DOHH2 (cell line): ENCODE results near the gene PTGES3L.

Source experiments
- CTCF ChIP-seq: fragments of 200-600 bp; sonication (generic); IDR thresholded peaks from one replicate; pipeline ENCODE4 v1.5.1; 2014; ENCODE audit warnings: antibody characterized with exemption, mild to moderate bottlenecking, low read depth, low read length; ENCODE audit not compliant: poor library complexity, severe bottlenecking
- EZH2phosphoT487 ChIP-seq: fragments of 200-600 bp; sonication (generic); IDR thresholded peaks from 2 replicates; pipeline ENCODE4 v1.6.1; 2017; ENCODE audit warnings: borderline replicate concordance, mild to moderate bottlenecking, antibody characterized with exemption, low read length, moderate library complexity, mixed read lengths

- TF ChIP-seq CTCF (no peak), EZH2phosphoT487 (no peak)
Measured at GRCh38 chr17:43027091-43028032, 47.5 kb upstream of the PTGES3L start.
